GM18505 (cell line): Measurements from ENCODE around the gene CNBP.

ENCODE experiments used
- ATAC-seq: cut with Tn5 transposase; IDR thresholded peaks from one replicate; pipeline ENCODE4 v1.9.1; 2021; ENCODE audit not compliant: unreplicated experiment
- POLR2A ChIP-seq: IDR thresholded peaks from 4 replicates; pipeline ENCODE4 v1.6.1; 2011; ENCODE audit warnings: borderline replicate concordance; ENCODE audit not compliant: insufficient read depth, insufficient read length; ENCODE audit errors: extremely low read depth

The CNBP gene

GRCh38 chr3:129118745-129119144, 65.0 kb downstream of the CNBP start:
- no peak for TF ChIP-seq POLR2A
- ATAC-seq, result no peak
